Sigmoid colon (tissue), 7 donors: ENCODE data around the gene LAPTM5. TPM values are rescaled to one million over a fixed set of nuclear protein-coding genes. Genes with fewer than 3 reads are reported as not detected.

Experiments used
- DNase-seq: peaks from one replicate; pipeline ENCODE4 v3.0.0-alpha.2; 2019
- H3K27ac ChIP-seq, 4 donors: fragments of 200-600 bp; sonication (generic); one replicate each; pipeline ENCODE4 v1.5.1; 2016 to 2019; ENCODE audit warnings: mild to moderate bottlenecking in 1 of 4
- H3K27me3 ChIP-seq, 3 donors: fragments of 200-600 bp; sonication (generic); one replicate each; pipeline ENCODE4 v1.5.1; 2019; ENCODE audit warnings: mild to moderate bottlenecking in 1 of 3
- H3K36me3 ChIP-seq, 4 donors: fragments of 200-600 bp; sonication (generic); one replicate each; pipeline ENCODE4 v1.5.1; 2016 to 2019
- H3K4me1 ChIP-seq, 4 donors: fragments of 200-600 bp; sonication (generic); one replicate each; pipeline ENCODE4 v1.5.1; 2017 to 2019
- H3K4me3 ChIP-seq, 4 donors: fragments of 200-600 bp; sonication (generic); one replicate each; pipeline ENCODE4 v1.5.1; 2017 to 2019; ENCODE audit warnings: mild to moderate bottlenecking in 2 of 4, moderate library complexity in 1 of 4
- H3K9me3 ChIP-seq, 4 donors: fragments of 200-600 bp in 3 of 4; sonication (generic) in 3 of 4; one replicate each; pipeline versions ENCODE4 v1.5.1 to v1.6.1; 2013 to 2019
- CTCF ChIP-seq, 4 experiments: fragments of 450-650 bp in 3 of 4; fragments of 200-600 bp in 1 of 4; IDR thresholded peaks; one replicate each; pipeline ENCODE4 v1.5.1; 2016 to 2019; ENCODE audit warnings: antibody characterized with exemption in 4 of 4, mild to moderate bottlenecking in 3 of 4, moderate library complexity in 2 of 4
- EP300 ChIP-seq, 4 donors: sonication (generic); formaldehyde crosslinking; IDR thresholded peaks; one replicate each; pipeline ENCODE4 v1.6.1; 2017; ENCODE audit warnings: antibody characterized with exemption in 4 of 4
- POLR2A ChIP-seq, 2 donors: fragments of 450-650 bp; IDR thresholded peaks; one replicate each; pipeline ENCODE4 v1.6.1; 2016; ENCODE audit warnings: antibody characterized with exemption in 2 of 2, mild to moderate bottlenecking in 2 of 2, moderate library complexity in 2 of 2
- POLR2AphosphoS5 ChIP-seq, 4 donors: sonication (generic); formaldehyde crosslinking; IDR thresholded peaks; one replicate each; pipeline ENCODE4 v1.6.1; 2017; ENCODE audit warnings: antibody characterized with exemption in 4 of 4
- WGBS, 2 donors: extraction: QIAGEN DNeasy Blood & Tissue Kit; methylation state at CpG; one replicate each; pipeline ENCODE4 v1.1.7; 2013; 5-methylcytosine and 5-hydroxymethylcytosine counted together
- intact Hi-C: fragments of 100-400 bp; cut with DNase I; formaldehyde crosslinking; loops from one replicate; pipeline ENCODE4 v1.15.1; 2023
- polyA plus RNA-seq, 3 donors: library from polyadenylated mRNA; stranded (reverse); fragments of 200-250 nt; gene quantifications; one replicate each; pipeline ENCODE4 v1.2.3, GENCODE V29; 2013
- total RNA-seq, 4 donors: library from RNA; depleted of rRNA; stranded (reverse); fragments of >200 nt; gene quantifications; one replicate each; pipeline ENCODE4 v1.1.0, GENCODE V29; 2016
- donor health status: healthy with polysubstance abuse.
- donor health status: Bipolar disorder and iron deficiency.
- donor health status: healthy.

Gene LAPTM5
- total and polyA plus RNA-seq, 7 donors, result 30.2 to 219 (median 47.4) TPM

DNA sequence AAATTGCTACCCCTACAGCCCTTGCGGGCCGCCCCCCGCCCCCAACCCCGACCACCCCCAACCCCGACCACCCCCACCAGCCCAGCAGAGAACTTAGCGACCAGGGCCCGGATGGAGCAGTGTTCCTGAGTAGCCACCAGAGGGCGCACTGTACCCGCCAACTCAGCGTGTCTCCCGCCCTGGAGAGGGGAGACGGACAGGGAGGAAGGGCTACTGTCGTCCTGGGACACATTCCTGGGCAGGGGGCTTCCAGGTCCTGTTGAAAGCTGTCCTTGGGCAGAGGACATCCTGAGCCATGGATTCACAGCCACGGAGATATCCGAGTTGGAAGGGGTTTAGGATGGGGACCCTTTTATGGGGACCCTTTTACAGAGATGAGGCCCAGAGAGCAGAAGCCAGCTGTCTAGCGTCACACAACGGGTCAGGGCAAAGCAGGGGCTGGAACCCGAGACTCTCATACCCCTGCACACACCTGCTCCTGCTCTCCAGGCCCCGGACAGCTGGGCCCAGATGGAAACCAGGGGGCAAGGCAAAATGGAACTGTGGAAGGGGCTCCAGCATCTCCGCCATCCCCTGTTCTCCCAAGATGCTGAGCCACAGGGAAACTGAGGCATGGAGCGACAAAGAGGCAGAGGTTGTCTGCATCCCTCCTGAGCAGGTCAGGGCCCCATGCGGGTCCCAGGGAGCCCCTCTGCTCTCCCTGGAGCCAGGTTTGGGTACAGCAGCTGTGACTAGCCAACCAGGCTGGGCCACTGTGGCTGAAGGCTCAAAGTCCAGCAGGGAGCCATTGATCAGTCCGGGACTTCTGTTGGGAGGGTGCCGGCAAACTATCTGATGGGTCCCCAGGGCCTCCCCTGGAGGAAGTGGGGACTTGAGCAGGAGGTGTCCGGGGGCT lies 25.0 kb upstream of the LAPTM5 start:
- H3K27ac ChIP-seq, result peak overlapping the region in 1 of 4 donors; percentile 1

DNA sequence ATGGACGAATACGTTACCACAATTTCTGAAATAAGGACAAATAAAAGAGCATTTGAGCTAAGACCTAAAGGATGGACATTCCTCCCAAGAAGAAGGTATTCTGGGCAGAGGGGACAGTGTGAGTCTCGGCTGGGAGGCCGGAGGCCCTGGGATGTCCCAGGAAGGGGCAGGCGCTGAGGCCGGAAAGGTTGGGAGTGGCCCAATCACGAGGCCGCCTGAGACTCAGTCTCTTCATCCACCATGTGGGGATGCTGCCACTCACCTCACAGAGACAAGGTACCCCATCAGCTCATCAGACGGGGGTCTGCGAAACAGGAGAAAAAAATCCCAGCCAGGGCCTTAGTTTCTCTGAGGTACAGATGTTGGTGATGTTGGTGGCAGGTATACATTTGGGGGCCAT lies 24.3 kb upstream of the LAPTM5 start:
- 60 to 74% methylated on average over 10 of the region's 10 CpGs for WGBS, 2 donors
- Histone ChIP-seq H3K36me3 (no peaks in the 10 kb centered on the region), H3K27ac (no peak overlapping the region), H3K4me3 (no peak overlapping the region), H3K9me3 (no peaks in the 10 kb centered on the region), H3K27me3 (no peaks in the 10 kb centered on the region), H3K4me1 (peaks cover 0 to 7% (median 0%) of the 10 kb centered on the region in 4 donors)
- no peak for DNase-seq
- TF ChIP-seq CTCF (IDR thresholded peaks at IDR 0.05) (no peak), POLR2AphosphoS5 (IDR thresholded peaks at IDR 0.05) (no peak), EP300 (IDR thresholded peaks at IDR 0.05) (no peak), POLR2A (IDR thresholded peaks at IDR 0.05) (no peak)
- intact Hi-C loops, result loop anchor here (1.0 to 5.0 kb wide), 2 partner anchors 129 to 1545 kb away; partner anchors contain the start of gene PTPRU

More for the DNA sequence above, 25.0 kb upstream of the LAPTM5 start:
- WGBS, 2 donors, result 19 to 21% methylated on average over 25 of the region's 25 CpGs
- no peaks in the 10 kb centered on the region for H3K36me3 ChIP-seq
- H3K4me3 ChIP-seq, result no peak overlapping the region
- no peak for TF ChIP-seq POLR2A (IDR thresholded peaks at IDR 0.05)
- TF ChIP-seq CTCF (IDR thresholded peaks at IDR 0.05), result peak; percentile 50 to 85 (median 58)
- no peak for TF ChIP-seq POLR2AphosphoS5 (IDR thresholded peaks at IDR 0.05)
- intact Hi-C loops, result loop anchor here (5.0 kb wide), 1 partner anchor 1545 kb away; the partner anchor contains the start of gene PTPRU
- H3K27me3 ChIP-seq, result no peaks in the 10 kb centered on the region
- no peaks in the 10 kb centered on the region for H3K9me3 ChIP-seq
- peak; percentile 87 for DNase-seq
- peaks cover 0 to 7% (median 0%) of the 10 kb centered on the region in 4 donors for H3K4me1 ChIP-seq

- H3K4me1 ChIP-seq, result peaks cover 0 to 7% (median 0%) of the 10 kb centered on the region in 4 donors
- H3K4me3 ChIP-seq, result no peak overlapping the region
- no peaks in the 10 kb centered on the region for H3K27me3 ChIP-seq
- no peak overlapping the region for H3K27ac ChIP-seq
- H3K9me3 ChIP-seq, result no peaks in the 10 kb centered on the region
- 34 to 53% methylated on average over 5 of the region's 5 CpGs for WGBS, 2 donors
- no peak for DNase-seq
- no peaks in the 10 kb centered on the region for H3K36me3 ChIP-seq
- intact Hi-C loops, result loop anchor here (5.0 kb wide), 1 partner anchor 1543 kb away; the partner anchor contains the start of gene PTPRU
- TF ChIP-seq POLR2AphosphoS5 (IDR thresholded peaks at IDR 0.05) (peak in 1 of 4 donors; percentile 26), CTCF (IDR thresholded peaks at IDR 0.05) (no peak), EP300 (IDR thresholded peaks at IDR 0.05) (peak in 2 of 4 donors; percentile 37 to 52)
Observed at GRCh38 chr1:30780409-30780808, 22.8 kb upstream of the LAPTM5 start.

DNA sequence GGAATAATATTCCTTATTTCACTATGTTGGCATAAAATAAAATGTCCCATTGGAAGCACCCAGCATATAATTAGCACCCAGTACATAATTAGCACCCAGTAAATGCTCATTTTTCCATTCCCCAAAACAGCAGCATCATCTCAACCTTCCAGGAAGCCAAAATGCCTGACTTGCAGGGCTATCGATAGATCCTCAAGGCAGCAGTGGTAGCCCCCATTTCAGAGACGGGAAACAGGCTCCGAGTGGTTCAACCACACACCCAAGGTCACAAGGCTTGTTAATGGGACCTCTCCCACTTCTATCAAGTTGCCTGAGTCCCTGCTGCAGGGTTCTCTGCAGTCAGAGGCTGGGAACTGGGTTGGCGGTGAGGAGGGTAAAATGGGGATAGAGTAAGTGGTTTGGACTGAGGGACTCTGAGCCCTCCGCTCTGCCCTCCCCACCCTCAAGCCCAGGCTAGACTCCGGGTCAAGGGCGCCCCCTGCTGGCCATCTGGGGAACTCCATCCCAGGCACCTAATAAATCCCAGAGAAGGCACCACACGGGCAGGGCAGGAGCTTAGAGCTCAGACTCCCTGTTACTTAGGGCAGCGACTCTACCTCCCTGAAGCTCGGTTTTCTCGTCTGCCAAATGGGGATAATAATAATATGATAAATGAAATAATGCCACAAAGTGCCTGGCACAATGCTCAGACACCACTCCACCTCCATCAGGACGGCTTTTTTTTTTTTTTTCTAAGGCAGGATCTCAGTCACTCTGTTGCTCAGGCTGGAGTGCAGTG lies 21.9 kb upstream of the LAPTM5 start:
- DNase-seq, result peak; percentile 91
- Histone ChIP-seq H3K27me3 (no peaks in the 10 kb centered on the region), H3K9me3 (no peaks in the 10 kb centered on the region), H3K4me1 (peaks cover 0 to 7% (median 0%) of the 10 kb centered on the region in 4 donors), H3K4me3 (no peak overlapping the region), H3K36me3 (no peaks in the 10 kb centered on the region), H3K27ac (no peak overlapping the region)
- TF ChIP-seq POLR2A (IDR thresholded peaks at IDR 0.05), result no peak
- no peak for TF ChIP-seq EP300 (IDR thresholded peaks at IDR 0.05)
- TF ChIP-seq POLR2AphosphoS5 (IDR thresholded peaks at IDR 0.05), result peak in 1 of 4 donors; percentile 10
- TF ChIP-seq CTCF (IDR thresholded peaks at IDR 0.05), result peak; percentile 89 to 99 (median 96)
- WGBS, 2 donors, result 6 to 19% methylated on average over 12 of the region's 12 CpGs
- intact Hi-C loops, result loop anchor here (1.0 to 5.0 kb wide), 2 partner anchors 60 to 1542 kb away; partner anchors contain the start of gene PTPRU
